ENCODE results near the gene TLN1.
A peak's percentile ranks its signal among the peaks of the same experiment; 100 is the strongest.

Gene TLN1

GRCh38 chr9:35661756-35662350, 70.1 kb downstream of the TLN1 start:
- TF ChIP-seq CTCF (IDR thresholded peaks at IDR 0.05; ENCODE audit: low read depth, low read length) = no peak
- no peak for DNase-seq (ENCODE audit: extremely low read depth, low read depth)

- peak; percentile 65 for TF ChIP-seq CTCF (IDR thresholded peaks at IDR 0.05; ENCODE audit: low read depth, low read length)
- no peak for DNase-seq (ENCODE audit: extremely low read depth, low read depth)
Observed at GRCh38 chr9:35660966-35661415, 71.0 kb downstream of the TLN1 start.

GRCh38 chr9:35659340-35659739, 72.7 kb downstream of the TLN1 start:
- DNase-seq (ENCODE audit: extremely low read depth, low read depth) = no peak
- no peak for TF ChIP-seq CTCF (IDR thresholded peaks at IDR 0.05; ENCODE audit: low read depth, low read length)

GRCh38 chr9:35658968-35659220, 73.1 kb downstream of the TLN1 start:
- DNase-seq (ENCODE audit: extremely low read depth, low read depth) = no peak
- TF ChIP-seq CTCF (IDR thresholded peaks at IDR 0.05; ENCODE audit: low read depth, low read length) = no peak

GRCh38 chr9:35658137-35658967, 73.6 kb downstream of the TLN1 start, which contains the start of gene CCDC107:
CCDC107 (plus strand) TSS chr9:35658292; CDS start chr9:35658380, 88 bp downstream.
- DNase-seq (ENCODE audit: extremely low read depth, low read depth) = peak; percentile 73
- peak; percentile 44 for TF ChIP-seq CTCF (IDR thresholded peaks at IDR 0.05; ENCODE audit: low read depth, low read length)

GRCh38 chr9:35657546-35658136, 74.4 kb downstream of the TLN1 start, which contains the start of gene RMRP:
RMRP (minus strand) TSS chr9:35658019.
- peak; percentile 100 for DNase-seq (ENCODE audit: extremely low read depth, low read depth)
- no peak for TF ChIP-seq CTCF (IDR thresholded peaks at IDR 0.05; ENCODE audit: low read depth, low read length)
